Neural cell (in vitro differentiated cells): ENCODE data around the gene PPP1R27.

Experiments used
- EP300 ChIP-seq: fragments of 450-650 bp; conservative IDR thresholded peaks from 2 replicates; pipeline ENCODE4 v1.6.1; 2014; ENCODE audit warnings: antibody characterized with exemption, mild to moderate bottlenecking, moderate library complexity; ENCODE audit not compliant: poor library complexity, severe bottlenecking
- MXI1 ChIP-seq: fragments of 450-650 bp; conservative IDR thresholded peaks from 2 replicates; pipeline ENCODE4 v1.6.1; 2014; ENCODE audit warnings: antibody characterized with exemption, mild to moderate bottlenecking; ENCODE audit not compliant: poor library complexity, severe bottlenecking
- POLR2AphosphoS5 ChIP-seq: IDR thresholded peaks from 2 replicates; pipeline ENCODE4 v1.6.1; 2012
- RAD21 ChIP-seq: fragments of 450-650 bp; conservative IDR thresholded peaks from 2 replicates; pipeline ENCODE4 v1.6.1; 2014; ENCODE audit warnings: antibody characterized with exemption, mild to moderate bottlenecking, moderate library complexity
- TF ChIP-seq, protein P1 (sequence below): fragments of 450-650 bp; IDR thresholded peaks from 2 replicates; pipeline ENCODE4 v1.5.1; 2014; ENCODE audit warnings: antibody characterized with exemption, mild to moderate bottlenecking, moderate library complexity; ENCODE audit not compliant: poor library complexity, severe bottlenecking
- TF ChIP-seq, protein P2 (sequence below): IDR thresholded peaks from 2 replicates; pipeline ENCODE4 v1.6.1; 2012; ENCODE audit warnings: borderline replicate concordance

DNA sequence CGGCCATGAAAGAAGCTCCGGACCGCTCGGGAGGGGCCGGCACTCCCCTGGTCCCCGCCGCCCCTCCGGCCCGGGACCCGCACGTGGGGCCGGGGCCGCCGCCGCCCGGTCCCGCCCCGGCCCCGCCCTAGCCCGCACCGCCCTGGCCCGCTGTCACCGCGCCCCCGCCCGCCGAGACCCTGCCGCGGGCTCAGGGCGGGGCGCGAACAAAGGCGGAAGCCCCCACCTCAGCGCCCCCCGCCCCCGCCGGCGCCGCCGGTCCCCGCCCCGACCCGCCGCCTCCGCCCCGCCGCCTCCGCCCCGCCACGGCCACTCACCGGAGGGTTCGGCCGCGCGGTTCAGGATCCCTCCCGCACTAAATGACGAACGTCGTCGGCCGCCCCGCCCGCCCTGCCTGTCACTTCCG lies 36.1 kb upstream of the PPP1R27 start, which contains the start of gene ARHGDIA:
- TF ChIP-seq POLR2AphosphoS5 (no peak), EP300 (no peak), MXI1 (no peak), RAD21 (no peak)
- TF ChIP-seq, protein P1, sequence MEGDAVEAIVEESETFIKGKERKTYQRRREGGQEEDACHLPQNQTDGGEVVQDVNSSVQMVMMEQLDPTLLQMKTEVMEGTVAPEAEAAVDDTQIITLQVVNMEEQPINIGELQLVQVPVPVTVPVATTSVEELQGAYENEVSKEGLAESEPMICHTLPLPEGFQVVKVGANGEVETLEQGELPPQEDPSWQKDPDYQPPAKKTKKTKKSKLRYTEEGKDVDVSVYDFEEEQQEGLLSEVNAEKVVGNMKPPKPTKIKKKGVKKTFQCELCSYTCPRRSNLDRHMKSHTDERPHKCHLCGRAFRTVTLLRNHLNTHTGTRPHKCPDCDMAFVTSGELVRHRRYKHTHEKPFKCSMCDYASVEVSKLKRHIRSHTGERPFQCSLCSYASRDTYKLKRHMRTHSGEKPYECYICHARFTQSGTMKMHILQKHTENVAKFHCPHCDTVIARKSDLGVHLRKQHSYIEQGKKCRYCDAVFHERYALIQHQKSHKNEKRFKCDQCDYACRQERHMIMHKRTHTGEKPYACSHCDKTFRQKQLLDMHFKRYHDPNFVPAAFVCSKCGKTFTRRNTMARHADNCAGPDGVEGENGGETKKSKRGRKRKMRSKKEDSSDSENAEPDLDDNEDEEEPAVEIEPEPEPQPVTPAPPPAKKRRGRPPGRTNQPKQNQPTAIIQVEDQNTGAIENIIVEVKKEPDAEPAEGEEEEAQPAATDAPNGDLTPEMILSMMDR = no peak
- TF ChIP-seq, protein P2, sequence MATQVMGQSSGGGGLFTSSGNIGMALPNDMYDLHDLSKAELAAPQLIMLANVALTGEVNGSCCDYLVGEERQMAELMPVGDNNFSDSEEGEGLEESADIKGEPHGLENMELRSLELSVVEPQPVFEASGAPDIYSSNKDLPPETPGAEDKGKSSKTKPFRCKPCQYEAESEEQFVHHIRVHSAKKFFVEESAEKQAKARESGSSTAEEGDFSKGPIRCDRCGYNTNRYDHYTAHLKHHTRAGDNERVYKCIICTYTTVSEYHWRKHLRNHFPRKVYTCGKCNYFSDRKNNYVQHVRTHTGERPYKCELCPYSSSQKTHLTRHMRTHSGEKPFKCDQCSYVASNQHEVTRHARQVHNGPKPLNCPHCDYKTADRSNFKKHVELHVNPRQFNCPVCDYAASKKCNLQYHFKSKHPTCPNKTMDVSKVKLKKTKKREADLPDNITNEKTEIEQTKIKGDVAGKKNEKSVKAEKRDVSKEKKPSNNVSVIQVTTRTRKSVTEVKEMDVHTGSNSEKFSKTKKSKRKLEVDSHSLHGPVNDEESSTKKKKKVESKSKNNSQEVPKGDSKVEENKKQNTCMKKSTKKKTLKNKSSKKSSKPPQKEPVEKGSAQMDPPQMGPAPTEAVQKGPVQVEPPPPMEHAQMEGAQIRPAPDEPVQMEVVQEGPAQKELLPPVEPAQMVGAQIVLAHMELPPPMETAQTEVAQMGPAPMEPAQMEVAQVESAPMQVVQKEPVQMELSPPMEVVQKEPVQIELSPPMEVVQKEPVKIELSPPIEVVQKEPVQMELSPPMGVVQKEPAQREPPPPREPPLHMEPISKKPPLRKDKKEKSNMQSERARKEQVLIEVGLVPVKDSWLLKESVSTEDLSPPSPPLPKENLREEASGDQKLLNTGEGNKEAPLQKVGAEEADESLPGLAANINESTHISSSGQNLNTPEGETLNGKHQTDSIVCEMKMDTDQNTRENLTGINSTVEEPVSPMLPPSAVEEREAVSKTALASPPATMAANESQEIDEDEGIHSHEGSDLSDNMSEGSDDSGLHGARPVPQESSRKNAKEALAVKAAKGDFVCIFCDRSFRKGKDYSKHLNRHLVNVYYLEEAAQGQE = no peak
